ENCODE measurements around the gene TSC22D4.

DNA sequence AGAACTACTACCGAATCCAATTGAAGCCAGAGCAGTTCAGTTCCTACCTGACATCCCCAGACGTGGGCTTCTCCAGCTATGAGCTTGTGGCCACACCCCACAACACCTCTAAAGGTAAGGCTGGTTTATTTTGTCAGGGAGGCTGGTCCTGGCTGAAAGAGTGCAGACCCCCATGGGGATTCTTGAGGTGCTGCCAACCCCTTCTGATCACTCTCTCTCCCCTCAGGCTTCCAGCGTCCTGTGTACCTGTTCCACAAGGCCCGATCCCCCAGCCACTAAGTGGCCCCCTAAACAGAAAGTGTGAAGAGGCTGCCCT is 45.8 kb downstream of the TSC22D4 start:
- TF ChIP-seq, protein P1, sequence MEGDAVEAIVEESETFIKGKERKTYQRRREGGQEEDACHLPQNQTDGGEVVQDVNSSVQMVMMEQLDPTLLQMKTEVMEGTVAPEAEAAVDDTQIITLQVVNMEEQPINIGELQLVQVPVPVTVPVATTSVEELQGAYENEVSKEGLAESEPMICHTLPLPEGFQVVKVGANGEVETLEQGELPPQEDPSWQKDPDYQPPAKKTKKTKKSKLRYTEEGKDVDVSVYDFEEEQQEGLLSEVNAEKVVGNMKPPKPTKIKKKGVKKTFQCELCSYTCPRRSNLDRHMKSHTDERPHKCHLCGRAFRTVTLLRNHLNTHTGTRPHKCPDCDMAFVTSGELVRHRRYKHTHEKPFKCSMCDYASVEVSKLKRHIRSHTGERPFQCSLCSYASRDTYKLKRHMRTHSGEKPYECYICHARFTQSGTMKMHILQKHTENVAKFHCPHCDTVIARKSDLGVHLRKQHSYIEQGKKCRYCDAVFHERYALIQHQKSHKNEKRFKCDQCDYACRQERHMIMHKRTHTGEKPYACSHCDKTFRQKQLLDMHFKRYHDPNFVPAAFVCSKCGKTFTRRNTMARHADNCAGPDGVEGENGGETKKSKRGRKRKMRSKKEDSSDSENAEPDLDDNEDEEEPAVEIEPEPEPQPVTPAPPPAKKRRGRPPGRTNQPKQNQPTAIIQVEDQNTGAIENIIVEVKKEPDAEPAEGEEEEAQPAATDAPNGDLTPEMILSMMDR (tag by site-specific recombination; IDR thresholded peaks at IDR 0.05): no peak
- TF ChIP-seq MYNN (tag by site-specific recombination; IDR thresholded peaks at IDR 0.05; ENCODE audit: borderline replicate concordance): no peak
- TF ChIP-seq, protein P2, sequence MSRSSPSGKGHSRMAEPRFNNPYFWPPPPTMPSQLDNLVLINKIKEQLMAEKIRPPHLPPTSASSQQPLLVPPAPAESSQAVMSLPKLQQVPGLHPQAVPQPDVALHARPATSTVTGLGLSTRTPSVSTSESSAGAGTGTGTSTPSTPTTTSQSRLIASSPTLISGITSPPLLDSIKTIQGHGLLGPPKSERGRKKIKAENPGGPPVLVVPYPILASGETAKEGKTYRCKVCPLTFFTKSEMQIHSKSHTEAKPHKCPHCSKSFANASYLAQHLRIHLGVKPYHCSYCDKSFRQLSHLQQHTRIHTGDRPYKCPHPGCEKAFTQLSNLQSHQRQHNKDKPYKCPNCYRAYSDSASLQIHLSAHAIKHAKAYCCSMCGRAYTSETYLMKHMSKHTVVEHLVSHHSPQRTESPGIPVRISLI (tag by site-specific recombination; IDR thresholded peaks at IDR 0.05): no peak
- TF ChIP-seq, protein P3, sequence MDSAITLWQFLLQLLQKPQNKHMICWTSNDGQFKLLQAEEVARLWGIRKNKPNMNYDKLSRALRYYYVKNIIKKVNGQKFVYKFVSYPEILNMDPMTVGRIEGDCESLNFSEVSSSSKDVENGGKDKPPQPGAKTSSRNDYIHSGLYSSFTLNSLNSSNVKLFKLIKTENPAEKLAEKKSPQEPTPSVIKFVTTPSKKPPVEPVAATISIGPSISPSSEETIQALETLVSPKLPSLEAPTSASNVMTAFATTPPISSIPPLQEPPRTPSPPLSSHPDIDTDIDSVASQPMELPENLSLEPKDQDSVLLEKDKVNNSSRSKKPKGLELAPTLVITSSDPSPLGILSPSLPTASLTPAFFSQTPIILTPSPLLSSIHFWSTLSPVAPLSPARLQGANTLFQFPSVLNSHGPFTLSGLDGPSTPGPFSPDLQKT (IDR thresholded peaks at IDR 0.05; ENCODE audit: borderline replicate concordance, low read depth, low read length): no peak
- TF ChIP-seq ZNF830 (tag by site-specific recombination; IDR thresholded peaks at IDR 0.05; ENCODE audit: low read depth): no peak
- TF ChIP-seq ZNF239 (tag by site-specific recombination; IDR thresholded peaks at IDR 0.05): no peak
- TF ChIP-seq ZNF48 (tag by site-specific recombination; IDR thresholded peaks at IDR 0.05): no peak
- TF ChIP-seq ZNF791 (tag by site-specific recombination; IDR thresholded peaks at IDR 0.05): no peak
